Adrenal gland (tissue), 5 donors: ENCODE measurements around the gene TELO2.

Experiments used
- CTCF ChIP-seq, 6 experiments: fragments of 450-650 bp in 4 of 6; fragments of 200-600 bp in 2 of 6; sonication (generic) in 1 of 6; IDR thresholded peaks; 1 replicate in 5 of 6; 2 replicates in 1 of 6; pipeline versions ENCODE4 v1.5.1 to v1.8.0; 2016 to 2021; ENCODE audit warnings: antibody characterized with exemption in 6 of 6, mild to moderate bottlenecking in 2 of 6, moderate library complexity in 1 of 6
- POLR2A ChIP-seq, 2 donors: fragments of 450-650 bp; IDR thresholded peaks; one replicate each; pipeline ENCODE4 v1.6.1; 2017; ENCODE audit warnings: antibody characterized with exemption in 2 of 2, mild to moderate bottlenecking in 2 of 2, moderate library complexity in 1 of 2
- donor health status: DM: no; HTN: no; CAD: no.

GRCh38 chr16:1505912-1506311 is 12.8 kb downstream of the TELO2 start:
- no peak for TF ChIP-seq CTCF (IDR thresholded peaks at IDR 0.05)
- no peak for TF ChIP-seq POLR2A (IDR thresholded peaks at IDR 0.05)
